ENCODE measurements around the gene C18orf54. TPM values are rescaled to one million over a fixed set of nuclear protein-coding genes. Genes with fewer than 3 reads are reported as not detected.

The C18orf54 gene

DNA sequence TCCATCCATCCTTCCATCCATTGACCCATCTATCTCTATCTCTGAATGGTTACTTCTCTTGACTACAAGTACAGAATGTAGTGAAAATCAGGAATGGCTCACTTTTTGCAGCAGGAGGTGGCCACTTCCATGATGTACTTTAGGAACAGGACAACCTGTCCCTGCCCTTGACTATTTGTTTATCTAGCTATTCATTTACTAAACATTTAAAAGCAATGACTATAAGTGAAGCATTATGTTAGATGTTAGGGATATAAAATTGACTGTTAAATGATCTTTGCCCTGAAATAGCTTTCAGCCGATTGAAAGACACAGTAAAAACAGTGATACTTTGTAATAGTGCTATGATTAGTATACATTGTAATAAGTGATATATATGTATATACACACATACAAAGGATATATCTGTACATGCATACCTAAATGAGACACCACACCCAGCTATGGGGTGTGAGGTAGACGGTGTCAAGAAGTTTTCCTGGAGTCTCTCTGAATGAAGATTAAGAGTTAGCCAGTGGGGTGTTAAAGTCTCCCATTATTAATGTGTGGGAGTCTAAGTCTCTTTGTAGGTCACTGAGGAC is 68.5 kb downstream of the C18orf54 start:
- Histone ChIP-seq H3K36me3 (ENCODE audit: insufficient read depth, low read length) (no peaks in the 10 kb centered on the region), H3K4me3 (ENCODE audit: low read length) (no peak overlapping the region), H3K4me2 (ENCODE audit: low read length) (no peak overlapping the region), H3K9me3 (replicated peaks; ENCODE audit: low read length) (no peaks in the 10 kb centered on the region), H3K27me3 (ENCODE audit: control insufficient read depth, insufficient read depth, low read length) (peaks cover 23% of the 10 kb centered on the region), H3K4me1 (ENCODE audit: control insufficient read depth, insufficient read depth, low read length) (no peaks in the 10 kb centered on the region), H3K9ac (ENCODE audit: low read depth, low read length) (no peak overlapping the region)

Small RNAs within 50 kb of the gene (small RNA-seq; reads per million reads assigned to genes)
- gene SNRPGP2, result not detected
